ENCODE results near the gene PCMT1.
"Not testable (repeated sequence)": the region's sequence is repeated elsewhere in the genome, so short reads cannot be mapped to it uniquely, and the experiment has no call there.

The PCMT1 gene

DNA sequence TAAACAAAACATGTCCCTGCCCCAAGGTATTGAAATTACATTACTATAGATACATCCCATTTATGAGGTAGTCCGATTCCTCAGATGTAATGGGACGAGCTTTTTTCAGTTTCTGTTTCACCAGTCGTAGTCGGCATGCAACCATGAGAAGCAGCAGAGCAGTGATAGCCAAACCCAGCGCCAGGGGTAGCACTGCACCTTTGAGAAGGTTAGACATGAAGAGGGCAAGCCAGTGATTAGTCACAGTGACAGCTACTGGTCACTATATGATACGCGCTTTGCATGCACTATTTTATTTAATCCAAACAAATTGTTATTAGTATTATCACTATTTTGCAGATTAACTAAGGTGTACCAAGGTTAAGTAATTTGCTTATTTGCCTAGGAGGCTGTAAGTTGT, 71.0 kb downstream of the PCMT1 start:
- no peak for DNase-seq (ENCODE audit: low spot score)

DNA sequence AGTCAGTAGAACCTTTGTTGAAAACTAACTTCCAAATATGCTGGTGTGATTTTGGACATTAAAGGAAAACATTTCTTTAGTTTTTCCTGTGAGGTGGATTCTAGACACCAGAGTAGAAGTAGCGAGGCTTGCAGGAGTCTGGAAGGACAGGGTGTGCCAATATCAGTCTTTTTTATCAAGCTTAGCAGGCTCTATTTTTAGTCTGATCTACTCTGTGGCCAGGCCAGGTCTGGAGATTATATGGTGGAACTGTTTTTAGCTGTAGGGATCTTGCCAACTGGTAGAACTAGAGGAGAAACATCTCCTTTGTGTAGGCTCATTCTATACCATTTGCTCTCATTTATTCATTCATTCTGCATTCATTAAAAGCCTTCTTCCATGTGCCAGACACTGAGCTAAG, 72.0 kb downstream of the PCMT1 start:
- DNase-seq (ENCODE audit: low spot score) = no peak

DNA sequence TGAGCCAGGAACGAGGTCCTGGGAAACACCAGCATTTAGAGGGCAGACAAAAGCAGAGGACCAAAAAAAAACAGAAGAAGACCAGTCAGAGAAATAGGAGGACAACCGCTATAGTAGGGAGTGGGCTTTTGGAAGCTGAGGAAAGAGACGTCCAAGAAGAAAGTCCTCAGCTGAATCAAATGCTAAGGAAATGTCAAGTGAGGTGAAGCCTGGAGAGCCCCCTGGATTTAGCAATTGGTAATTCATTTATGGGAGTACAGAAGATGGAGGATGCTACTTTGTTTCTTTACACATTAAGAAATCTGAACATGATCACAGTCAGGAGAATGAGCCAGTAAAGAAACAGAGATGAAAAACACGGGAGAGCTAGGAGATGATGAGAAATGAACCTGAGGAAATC, 73.5 kb downstream of the PCMT1 start:
- DNase-seq (ENCODE audit: low spot score) = no peak

DNA sequence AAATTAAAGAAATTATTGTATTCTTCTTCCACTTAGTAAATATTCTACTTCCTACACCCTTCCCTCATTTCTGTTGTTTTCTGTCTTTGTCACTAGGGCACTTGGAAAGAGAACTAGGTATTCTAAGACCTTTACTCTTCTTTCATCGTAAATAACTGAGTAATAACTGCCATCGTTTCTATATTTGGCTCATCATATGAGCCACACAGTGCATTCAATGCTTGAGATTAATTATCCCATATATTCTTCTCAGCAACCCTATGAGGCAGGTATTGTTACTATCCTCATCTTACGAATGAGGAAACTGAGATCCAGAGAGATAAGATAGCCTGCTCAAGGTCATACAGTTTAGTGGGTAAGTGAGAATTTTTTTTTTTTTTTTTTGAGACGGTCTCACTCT, 75.8 kb downstream of the PCMT1 start:
- DNase-seq (ENCODE audit: low spot score) = no peak

DNA sequence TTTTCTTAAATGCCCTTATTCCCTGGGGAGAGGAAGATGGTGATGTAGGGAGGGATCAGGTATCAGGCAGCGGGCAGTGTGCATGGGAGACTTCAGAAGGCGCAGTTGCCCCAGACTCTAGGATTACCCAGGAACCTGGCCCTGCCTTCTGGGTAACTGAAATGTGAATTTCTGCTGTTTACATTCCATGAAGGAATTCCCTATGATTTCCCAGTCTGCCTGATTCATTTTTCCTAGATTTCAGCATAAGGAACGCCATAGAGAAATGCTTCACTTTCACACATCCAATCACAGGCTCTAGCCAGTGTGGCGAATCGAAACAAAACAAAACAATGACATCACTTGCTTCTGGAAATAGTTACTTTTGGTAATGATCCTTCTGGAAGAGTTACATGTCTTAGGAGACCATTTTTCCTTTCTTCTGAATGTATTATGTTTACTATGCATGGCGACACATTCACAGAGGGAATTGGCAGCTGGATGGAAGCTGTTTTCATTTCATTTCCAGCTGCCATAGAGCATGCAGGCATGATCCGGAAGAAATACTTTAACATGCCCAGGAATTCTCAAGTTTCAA, 81.3 kb downstream of the PCMT1 start:
- DNase-seq (ENCODE audit: low spot score) = no peak

DNA sequence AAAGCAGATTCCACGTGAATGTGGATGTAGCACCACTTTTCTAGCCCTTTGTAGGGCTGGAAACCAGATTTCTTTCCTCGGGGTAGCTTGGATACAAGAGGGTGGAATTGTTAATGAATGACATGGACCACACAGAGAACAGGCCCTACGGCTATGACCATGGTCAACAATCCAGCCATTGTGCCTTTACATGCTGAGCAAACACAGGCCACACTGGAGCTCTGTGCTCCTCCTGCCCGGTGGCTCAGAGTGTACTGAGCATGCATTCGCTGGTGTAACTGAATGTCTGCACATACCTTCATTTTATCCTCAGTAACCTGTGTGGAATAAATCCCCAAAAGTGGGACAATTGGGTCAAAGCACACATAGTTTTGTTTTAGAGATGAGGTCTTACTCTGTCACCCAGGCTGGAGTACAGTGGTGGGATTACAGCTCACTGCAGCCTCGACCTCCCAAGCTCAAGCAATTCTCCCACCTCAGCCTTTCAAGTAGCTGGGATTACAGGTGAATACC, 81.8 kb downstream of the PCMT1 start:
- no peak for DNase-seq (ENCODE audit: low spot score)

DNA sequence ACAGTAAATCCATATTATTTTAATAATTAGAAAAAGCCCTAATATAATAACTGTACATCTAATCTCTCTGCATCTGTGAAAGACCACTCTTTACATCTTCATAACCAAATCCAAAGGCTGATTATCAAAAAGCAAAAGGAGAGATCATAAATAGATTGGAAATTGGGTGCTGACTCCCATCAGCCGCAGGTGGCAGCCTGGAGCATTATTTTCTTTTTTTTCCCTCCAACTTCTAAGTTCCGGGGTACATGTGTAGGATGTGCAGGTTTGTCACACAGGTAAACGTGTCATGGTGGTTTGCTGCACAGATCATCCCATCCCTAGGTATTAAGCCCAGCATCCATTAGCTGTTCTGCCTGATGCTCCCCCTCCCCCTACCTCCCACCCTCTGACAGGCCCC, 84.1 kb downstream of the PCMT1 start:
- DNase-seq (ENCODE audit: low spot score) = no peak

DNA sequence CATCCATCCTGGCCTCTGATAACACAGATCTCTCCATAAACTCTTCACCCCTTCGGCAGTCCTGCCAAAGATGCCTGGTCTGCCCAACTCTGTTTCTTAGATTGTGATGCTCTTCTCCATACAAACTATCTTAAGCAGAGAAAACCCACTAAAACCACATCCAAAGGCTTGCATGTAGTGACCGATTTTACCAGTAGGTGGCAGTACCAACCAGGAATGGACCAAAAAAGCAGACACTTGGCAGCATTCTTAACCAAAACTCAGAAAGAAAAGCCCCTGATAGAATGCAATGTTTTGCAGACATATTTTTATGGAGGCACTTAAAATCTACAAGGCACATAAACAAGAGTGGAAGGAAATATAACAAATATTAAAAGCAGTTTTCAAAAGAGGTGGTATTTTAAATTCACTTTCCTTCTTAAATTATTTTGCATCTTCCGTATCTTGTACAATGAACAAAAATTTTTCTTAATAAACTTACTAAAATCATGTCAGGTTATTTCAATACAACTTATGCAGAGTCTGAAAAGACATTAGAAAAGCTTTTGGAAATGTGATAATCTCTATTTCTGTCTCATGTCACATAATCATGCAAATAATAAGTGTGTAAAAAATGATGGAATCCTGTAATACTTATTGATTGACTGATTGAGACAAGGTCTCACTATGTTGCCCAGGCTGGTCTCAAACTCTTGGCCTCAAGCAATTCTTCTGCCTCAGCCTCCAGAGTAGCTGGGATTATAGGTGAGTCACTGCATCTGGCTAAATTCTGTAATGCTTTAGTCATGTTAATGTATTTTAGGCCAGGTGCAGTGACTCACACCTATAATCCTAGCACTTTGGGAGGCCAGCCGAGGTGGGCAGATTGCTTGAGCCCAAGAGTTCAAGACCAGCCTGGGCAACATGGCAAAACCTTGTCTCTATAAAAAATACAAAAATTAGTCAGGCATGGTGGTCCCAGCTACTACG, 85.3 kb downstream of the PCMT1 start:
- peak; percentile 80 for DNase-seq (ENCODE audit: low spot score)

DNA sequence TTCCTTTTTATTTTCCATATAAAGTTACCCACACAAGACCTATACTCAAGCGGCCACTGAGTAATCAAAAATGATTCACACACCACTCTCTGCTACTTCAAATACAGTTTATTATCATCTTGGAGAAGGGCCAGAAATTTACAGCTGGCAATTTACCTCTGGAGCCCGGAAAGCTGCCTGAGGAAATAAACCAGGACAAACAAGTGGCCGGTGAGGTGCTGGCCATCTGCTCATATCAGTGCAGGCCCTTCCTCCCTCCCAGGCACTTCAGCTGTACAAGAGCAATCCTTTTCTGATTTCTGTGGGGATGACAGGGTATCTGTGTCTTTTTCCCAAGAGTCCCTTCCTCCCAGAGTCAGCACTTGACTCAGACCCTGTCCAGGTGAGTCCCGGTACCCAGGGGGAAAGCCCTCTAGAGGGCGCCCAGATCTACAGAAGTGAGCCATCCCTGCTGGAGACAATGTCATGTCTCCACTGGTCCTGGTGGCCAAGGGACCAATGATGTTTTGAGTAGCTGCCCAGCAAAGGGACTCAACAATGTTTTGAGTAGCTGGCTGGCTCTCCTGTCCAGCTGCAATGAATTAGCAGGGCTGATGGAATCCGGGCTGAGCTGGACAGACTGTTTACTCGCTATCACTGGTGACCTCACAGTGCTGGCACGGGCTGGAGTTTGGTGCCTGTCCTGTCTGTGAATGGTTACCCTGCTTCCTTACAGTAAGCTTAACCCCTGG, 91.0 kb downstream of the PCMT1 start:
- DNase-seq (ENCODE audit: low spot score) = peak; percentile 40

DNA sequence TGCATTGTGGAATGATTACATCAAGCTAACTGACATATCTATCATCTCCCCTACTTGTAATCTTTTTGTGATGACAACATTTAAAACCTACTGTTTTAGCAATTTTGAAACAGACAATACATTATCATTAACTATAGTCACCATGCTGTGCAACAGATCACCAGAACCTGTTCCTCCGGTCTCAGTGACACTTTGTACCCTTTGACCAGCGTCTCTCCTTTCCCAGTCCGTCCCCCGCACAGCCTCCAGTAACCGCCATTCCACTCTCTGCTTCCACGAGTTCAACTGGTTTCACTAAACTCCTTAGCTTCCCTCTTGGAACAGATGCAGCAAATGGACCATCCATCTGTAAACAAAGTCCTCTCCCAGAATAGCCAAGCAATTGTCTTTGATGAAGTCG, 92.8 kb downstream of the PCMT1 start:
- no peak for DNase-seq (ENCODE audit: low spot score)

DNA sequence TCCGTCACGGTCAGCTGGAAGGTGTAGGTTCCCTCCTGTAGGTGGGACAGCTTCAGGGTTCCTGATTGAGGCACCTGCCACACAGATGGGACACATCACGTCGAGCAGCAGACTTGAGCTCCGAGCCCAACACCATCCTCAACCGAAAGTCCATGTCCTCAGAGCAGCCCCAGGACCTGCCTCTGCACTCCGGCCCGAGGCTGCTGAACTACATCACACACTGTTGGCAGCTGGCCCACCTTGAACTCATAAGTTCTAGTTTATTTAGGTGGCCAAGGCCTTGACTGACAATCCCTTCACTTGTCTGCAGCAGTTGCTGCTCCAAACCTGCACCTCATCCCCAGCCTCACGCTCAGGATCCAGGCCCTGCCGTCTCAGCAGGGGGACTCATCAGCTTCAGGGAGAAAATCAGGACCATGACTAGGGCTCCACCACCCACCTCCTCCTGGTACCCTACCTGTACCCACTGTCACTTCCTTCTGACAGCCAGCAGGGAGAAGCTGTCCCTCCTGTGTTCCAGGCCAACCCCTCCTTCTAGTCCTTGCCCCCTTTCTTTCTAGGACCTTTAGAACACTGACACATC, 93.6 kb downstream of the PCMT1 start:
- DNase-seq (ENCODE audit: low spot score) = no peak

DNA sequence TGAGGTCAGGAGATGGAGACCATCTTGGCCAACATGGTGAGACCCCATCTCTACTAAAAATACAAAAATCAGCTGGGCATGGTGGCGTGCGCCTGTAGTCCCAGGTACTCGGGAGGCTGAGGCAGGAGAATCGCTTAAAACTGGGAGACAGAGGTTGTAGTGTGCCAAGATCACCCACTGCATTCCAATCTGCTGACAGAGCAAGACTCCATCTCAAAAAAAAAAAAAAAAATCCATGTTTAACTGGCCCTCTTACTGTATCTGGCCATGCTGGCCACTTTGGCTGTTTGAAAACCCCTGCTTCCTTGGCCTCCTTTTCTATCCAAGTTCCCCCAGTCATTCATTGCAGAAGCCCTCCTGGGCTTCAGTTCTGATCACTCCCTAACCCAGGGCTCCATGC, 94.5 kb downstream of the PCMT1 start:
- not testable (repeated sequence) for DNase-seq (ENCODE audit: low spot score)

DNA sequence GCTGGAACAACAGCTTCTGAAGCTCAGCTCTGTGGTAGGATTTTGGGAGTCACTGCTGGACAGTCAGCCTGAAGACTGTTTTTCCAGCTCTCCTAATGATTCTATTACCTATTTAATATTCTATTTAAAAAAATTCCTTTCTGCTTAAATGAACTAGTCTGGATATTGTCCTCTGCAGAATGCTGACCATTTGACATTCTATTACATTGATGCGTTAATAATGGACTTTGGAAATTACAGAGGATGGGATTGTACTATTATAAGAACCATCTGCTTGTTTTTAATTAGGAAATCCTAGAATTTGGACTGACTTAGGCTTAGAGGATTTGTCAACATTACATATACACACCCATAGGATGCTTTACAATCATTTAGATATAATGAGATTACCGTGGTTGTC, 94.9 kb downstream of the PCMT1 start:
- no peak for DNase-seq (ENCODE audit: low spot score)

DNA sequence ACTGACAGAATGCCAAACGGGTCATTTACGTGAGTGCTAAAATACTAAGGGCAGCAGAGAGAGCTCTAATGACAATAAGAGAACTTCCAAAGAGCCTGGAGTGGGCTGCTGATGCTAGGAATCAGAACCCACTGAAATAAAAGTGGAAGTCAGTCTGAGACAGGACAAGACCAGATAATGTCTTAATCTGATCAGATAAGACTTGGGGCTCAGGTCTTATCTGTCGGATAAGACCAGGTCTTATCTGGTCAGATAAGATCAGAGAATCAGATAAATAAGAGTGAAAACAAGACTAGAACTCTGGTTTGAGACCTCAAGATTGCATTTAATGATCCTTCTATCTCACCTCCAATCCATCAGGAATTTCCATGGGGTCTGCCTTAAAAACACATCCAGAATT, 96.0 kb downstream of the PCMT1 start:
- DNase-seq (ENCODE audit: low spot score) = no peak

DNA sequence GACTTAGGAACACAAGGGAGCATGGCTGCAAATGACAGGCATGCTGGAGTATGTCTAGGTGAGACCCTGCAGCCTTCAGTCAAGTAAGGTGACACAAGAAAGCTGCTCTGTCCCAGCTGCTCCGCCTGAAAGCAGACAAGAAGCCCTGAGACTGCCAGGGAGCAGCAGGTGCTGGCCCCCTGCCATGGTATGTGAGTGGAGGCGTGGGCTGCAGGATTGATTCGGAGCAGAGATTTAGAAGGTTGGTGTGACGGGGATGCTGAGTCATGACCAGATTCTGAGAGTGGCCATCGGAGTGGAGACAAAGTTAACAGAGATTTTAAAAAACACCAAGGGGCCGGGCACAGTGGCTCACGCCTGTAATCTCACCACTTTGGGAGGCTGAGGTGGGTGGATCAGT, 96.8 kb downstream of the PCMT1 start:
- DNase-seq (ENCODE audit: low spot score) = no peak

DNA sequence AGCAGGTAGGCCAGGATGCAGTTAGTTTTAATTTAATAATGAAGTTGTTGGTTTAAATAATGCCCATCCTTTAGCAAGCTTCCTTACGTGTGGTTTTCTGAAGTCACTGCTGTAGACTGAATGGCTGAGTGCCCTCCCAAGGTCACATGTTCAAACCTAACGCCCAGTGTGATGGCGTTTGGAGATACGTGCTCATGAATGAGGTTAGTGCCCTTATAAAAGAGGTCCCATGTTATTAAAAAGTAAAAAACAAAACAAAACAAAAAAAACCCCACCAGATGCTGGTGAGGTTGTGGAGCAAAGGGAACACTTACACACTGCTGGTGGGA, 98.4 kb downstream of the PCMT1 start:
- DNase-seq (ENCODE audit: low spot score) = no peak

DNA sequence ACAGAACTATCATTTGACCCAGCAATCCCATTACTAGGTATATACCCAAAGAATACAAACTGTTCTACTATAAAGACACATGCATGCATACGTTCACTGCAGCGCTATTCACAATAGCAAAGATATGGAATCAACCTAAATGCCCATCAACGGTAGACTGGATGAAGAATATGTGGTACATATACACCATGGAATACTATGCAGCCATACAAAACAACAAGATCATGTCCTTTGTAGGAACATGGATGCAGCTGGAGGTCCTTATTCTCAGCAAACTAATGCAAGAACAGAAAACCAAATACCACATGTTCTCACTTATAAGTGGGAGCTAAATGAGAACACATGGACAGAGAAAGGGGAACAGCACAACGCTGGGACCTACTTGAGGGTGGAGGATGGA, 98.8 kb downstream of the PCMT1 start:
- not testable (repeated sequence) for DNase-seq (ENCODE audit: low spot score)

DNA sequence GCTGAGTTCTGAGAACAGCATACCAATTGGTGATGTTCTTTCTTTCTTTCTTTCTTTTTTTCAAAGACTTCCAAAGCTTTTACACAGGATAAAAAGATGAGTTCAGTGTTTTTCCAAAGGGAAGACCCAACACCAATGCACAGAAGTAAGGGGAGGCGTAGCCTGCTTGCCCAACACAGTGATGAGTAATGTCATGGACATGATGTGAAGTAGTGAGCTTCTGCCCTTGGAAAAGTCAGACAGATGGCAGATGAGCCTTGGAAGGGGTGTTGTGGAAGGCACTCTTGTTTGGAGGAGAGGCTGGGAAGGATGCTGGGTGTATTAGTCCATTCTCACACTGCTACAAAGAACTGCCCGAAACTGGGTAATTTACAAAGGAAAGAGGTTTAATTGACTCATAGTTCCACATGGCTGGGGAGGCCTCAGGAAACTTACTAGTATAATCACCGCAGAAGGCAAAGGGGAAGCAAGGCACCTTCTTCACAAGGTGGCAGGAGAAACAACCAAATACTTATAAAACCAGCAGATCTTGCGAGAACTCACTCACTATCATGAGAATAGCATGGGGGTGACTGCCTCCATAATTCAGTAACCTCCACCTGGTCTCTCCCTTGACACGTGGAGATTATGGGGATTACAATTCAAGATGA, 102.0 kb downstream of the PCMT1 start:
- no peak for DNase-seq (ENCODE audit: low spot score)

DNA sequence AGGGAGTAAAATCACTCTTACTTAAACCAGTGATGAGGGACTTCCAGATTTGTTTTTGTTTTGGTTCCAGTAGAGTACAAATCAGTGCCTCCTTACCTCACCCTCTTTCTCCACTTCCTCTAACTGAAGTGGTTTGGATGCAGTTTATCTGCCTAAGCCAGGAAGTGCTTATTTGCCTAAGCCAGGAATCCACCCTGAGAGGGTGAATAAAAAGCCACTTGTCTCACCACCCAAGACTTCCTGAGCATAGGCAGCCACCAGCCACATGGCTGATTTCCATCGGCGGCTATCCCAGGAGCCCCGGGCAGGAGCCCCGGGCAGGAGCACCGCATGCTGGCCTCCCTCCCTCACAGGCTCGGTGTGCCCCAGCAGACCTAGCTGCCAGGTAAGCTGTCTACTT, 102.6 kb downstream of the PCMT1 start:
- DNase-seq (ENCODE audit: low spot score) = no peak

DNA sequence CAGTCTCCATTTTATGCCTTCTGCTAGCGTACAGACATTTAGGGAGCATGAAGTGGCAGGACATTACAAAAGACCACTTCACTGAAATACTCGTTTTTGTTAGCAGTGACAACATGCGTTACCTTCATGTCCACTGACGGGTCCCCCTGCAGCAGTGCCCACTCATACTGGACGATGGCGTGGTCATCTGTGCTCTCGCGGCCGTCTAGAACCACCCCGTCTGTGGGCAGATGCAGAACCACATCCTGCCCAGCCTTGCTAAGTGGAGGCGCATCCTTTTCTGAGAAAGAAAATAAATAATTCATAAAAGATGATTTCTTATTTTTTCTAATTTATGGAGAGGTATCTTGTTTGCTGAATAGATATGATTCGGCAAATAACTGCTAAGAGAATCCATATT, 103.3 kb downstream of the PCMT1 start:
- no peak for DNase-seq (ENCODE audit: low spot score)

DNA sequence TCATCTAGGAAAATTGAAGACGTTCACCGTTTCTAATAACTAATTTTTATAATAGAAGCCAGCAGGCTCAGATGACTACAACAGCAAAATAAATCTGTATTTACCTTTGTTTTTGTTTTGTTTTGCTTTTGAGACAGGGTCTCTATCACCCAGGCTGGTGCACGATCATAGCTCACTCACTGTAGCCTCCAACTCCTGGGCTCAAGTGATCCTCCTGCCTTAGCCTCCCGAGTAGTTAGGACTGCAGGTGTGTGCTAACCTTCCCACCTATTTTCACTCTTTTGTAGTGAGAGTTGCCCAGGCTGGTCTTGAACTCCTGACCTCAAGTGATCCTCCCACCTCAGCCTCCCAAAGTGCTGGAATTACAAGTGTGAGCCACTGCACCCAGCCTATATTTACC, 104.5 kb downstream of the PCMT1 start:
- DNase-seq (ENCODE audit: low spot score) = not testable (repeated sequence)

DNA sequence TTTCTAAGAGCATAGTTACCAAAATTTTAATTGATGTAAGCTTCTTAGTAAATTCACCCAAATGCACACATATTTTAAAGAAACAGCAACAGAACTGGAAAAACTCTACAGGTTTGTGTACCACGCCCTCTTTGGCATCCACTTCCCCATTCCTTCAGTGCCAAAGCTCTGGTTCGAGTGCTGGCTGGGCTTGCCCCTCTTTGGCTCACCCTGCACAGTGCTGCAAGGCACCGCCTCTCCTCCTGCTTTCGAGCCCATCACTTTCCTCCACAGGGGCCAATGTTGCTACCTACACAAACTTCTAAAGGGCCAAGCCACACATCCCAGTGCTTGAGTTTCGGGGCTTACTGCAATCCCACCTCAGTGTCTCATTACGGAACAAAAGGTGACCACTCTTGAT, 105.0 kb downstream of the PCMT1 start:
- DNase-seq (ENCODE audit: low spot score) = no peak
